ENCODE data around the gene VIPR1.

DNA sequence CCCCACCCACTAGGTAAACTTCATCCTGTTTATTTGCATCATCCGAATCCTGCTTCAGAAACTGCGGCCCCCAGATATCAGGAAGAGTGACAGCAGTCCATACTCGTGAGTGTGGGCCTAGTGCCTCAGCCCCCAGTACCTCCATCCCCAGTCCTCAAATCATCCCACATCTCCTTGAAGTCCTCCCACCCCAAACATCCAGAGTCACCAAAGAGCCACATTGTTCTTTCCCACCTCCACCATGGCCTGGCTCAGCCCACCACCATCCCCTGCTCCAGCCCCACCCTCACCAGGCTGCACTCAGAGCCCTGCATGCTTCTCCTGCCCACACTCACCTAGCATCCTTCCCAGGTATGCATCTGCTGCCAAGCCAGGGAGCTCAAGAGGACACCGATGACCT, 29.8 kb downstream of the VIPR1 start:
- TF ChIP-seq, protein P1, sequence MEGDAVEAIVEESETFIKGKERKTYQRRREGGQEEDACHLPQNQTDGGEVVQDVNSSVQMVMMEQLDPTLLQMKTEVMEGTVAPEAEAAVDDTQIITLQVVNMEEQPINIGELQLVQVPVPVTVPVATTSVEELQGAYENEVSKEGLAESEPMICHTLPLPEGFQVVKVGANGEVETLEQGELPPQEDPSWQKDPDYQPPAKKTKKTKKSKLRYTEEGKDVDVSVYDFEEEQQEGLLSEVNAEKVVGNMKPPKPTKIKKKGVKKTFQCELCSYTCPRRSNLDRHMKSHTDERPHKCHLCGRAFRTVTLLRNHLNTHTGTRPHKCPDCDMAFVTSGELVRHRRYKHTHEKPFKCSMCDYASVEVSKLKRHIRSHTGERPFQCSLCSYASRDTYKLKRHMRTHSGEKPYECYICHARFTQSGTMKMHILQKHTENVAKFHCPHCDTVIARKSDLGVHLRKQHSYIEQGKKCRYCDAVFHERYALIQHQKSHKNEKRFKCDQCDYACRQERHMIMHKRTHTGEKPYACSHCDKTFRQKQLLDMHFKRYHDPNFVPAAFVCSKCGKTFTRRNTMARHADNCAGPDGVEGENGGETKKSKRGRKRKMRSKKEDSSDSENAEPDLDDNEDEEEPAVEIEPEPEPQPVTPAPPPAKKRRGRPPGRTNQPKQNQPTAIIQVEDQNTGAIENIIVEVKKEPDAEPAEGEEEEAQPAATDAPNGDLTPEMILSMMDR (IDR thresholded peaks at IDR 0.05), result no peak
- TF ChIP-seq POLR2A (IDR thresholded peaks at IDR 0.05), result no peak

Data from thyroid gland (tissue), 4 donors.